T-cell (primary cell): ENCODE measurements around the gene MYZAP. TPM values are rescaled to one million over a fixed set of nuclear protein-coding genes. Genes with fewer than 3 reads are reported as not detected.

Experiments
- total RNA-seq, 35 experiments: library from RNA in 6 of 35; stranded (reverse) in 6 of 35; fragments of 120-200 nt in 1 of 35; gene quantifications; one replicate each; pipeline versions ENCODE4 v1.2.1 to v1.2.4 and lab custom pipeline; 2013 to 2026

Gene MYZAP
- total RNA-seq, 5 donors from 2014 or later (not counting 1 experiment from before 2014, with no cell fraction given): 0.58 to 1.9 (median 0.82) TPM

Other genes with a start within 250 kb of the MYZAP start
- gene CGNL1, start 215.4 kb upstream of the MYZAP start, total RNA-seq: under 1 TPM in 3 of 5 donors, not detected in 2; 0.13 to 0.18 (median 0.16) TPM
- 10 to 100 TPM; 85.7 to 98.0 (median 91.4) TPM for gene POLR2M, start 114.8 kb downstream of the MYZAP start, total RNA-seq